GM12872 (cell line): ENCODE data around the gene DQX1.

Experiments
- CTCF ChIP-seq: IDR thresholded peaks from 3 replicates; pipeline ENCODE4 v1.5.1; 2011; ENCODE audit warnings: low read depth, mild to moderate bottlenecking, low read length, moderate library complexity; ENCODE audit not compliant: insufficient read depth

Gene DQX1

GRCh38 chr2:74502720-74503505 is 23.1 kb downstream of the DQX1 start:
- peak; percentile 60 for TF ChIP-seq CTCF

- no peak for TF ChIP-seq CTCF
Observed at GRCh38 chr2:74502147-74502719, 23.8 kb downstream of the DQX1 start.

GRCh38 chr2:74501335-74502071 is 24.5 kb downstream of the DQX1 start:
- TF ChIP-seq CTCF: no peak

GRCh38 chr2:74500578-74500946 is 25.5 kb downstream of the DQX1 start:
- no peak for TF ChIP-seq CTCF

- no peak for TF ChIP-seq CTCF
Observed at GRCh38 chr2:74499940-74500577, 26.0 kb downstream of the DQX1 start.

- TF ChIP-seq CTCF: no peak
Observed at GRCh38 chr2:74499267-74499939, 26.6 kb downstream of the DQX1 start, which contains the start of gene LBX2. TSS of gene LBX2 (minus strand) at chr2:74499603. CDS start at chr2:74499537, 66 bp downstream.
